Measurements from ENCODE around the gene C18orf54. TPM values are rescaled to one million over a fixed set of nuclear protein-coding genes. Genes with fewer than 3 reads are reported as not detected.

Gene C18orf54
- total and polyA plus RNA-seq, 2 donors (not counting 3 experiments of a cell fraction or from before 2014, with no cell fraction given), result 4.2 to 21.4 TPM

GRCh38 chr18:54423831-54424230 is 66.1 kb downstream of the C18orf54 start:
- no peak overlapping the region for H3K4me3 ChIP-seq (replicated peaks in 1 of 3; ENCODE audit: insufficient read depth in 1 of 3, low read depth in 1 of 3, low read length in 3 of 3)
- H3K27me3 ChIP-seq (ENCODE audit: control insufficient read depth in 2 of 2, insufficient read depth in 2 of 2, low read length in 2 of 2), result peaks cover 3 to 11% of the 10 kb centered on the region in 2 experiments
- H3K9ac ChIP-seq (replicated peaks; ENCODE audit: extremely low read depth, insufficient read depth, low read length), result no peak overlapping the region
- FAIRE-seq (no peak), DNase-seq (ENCODE audit: low read depth, low spot score) (no peak)
- ChIA-PET CTCF (interaction anchor here (1.9 kb wide), 1 partner anchor 12 kb away, joined by 6 read pairs; no protein-coding TSS in a partner anchor), POLR2A (no interaction called here)
- intact Hi-C loops (cut with micrococcal nuclease), result no loop called here
- no peaks in the 10 kb centered on the region for H3K36me3 ChIP-seq (ENCODE audit: control insufficient read depth in 2 of 2, extremely low read depth in 1 of 2, insufficient read depth in 2 of 2, low read length in 2 of 2)
- TF ChIP-seq POLR2AphosphoS5 (IDR thresholded peaks at IDR 0.05; ENCODE audit: insufficient read depth, low read depth, low read length) (no peak), MAX (IDR thresholded peaks at IDR 0.05; ENCODE audit: insufficient read depth, insufficient read length) (no peak), CTCF (IDR thresholded peaks at IDR 0.05; ENCODE audit: extremely low read depth in 1 of 2, insufficient read depth in 1 of 2, low read depth in 1 of 2, low read length in 2 of 2) (no peak), MYC (IDR thresholded peaks at IDR 0.05; ENCODE audit: low read depth, low read length) (no peak), POLR2A (IDR thresholded peaks at IDR 0.05; ENCODE audit: low read depth, low read length) (no peak), EZH2 (IDR thresholded peaks at IDR 0.05; ENCODE audit: borderline replicate concordance, low read depth, low read length, severe bottlenecking) (no peak), JUN (IDR thresholded peaks at IDR 0.05; ENCODE audit: borderline replicate concordance, insufficient read depth, insufficient read length, low read depth) (no peak), FOS (IDR thresholded peaks at IDR 0.05; ENCODE audit: borderline replicate concordance, insufficient read depth, low read length) (no peak), GATA2 (IDR thresholded peaks at IDR 0.05; ENCODE audit: insufficient read depth, insufficient read length, low read depth, low read length) (no peak)
- no peaks in the 10 kb centered on the region for H4K20me1 ChIP-seq (replicated peaks; ENCODE audit: control insufficient read depth, extremely low read depth, insufficient read depth, low read length)
- dilution Hi-C loops (cut with MboI; ENCODE audit: extremely low pct_ligation_motif_present, low sequenced_read_pairs), result no loop called here
- no peaks in the 10 kb centered on the region for H3K9me1 ChIP-seq (replicated peaks; ENCODE audit: control insufficient read depth, extremely low read depth, insufficient read depth, low read length)
- no peaks in the 10 kb centered on the region for H3K9me3 ChIP-seq (replicated peaks; ENCODE audit: control insufficient read depth, insufficient read depth, low read length)
- no peak overlapping the region for H3K4me2 ChIP-seq (ENCODE audit: insufficient read depth, low read length)
- no peaks in the 10 kb centered on the region for H3K79me2 ChIP-seq (ENCODE audit: control insufficient read depth, insufficient read depth, low read length)
- H3K27ac ChIP-seq (ENCODE audit: insufficient read depth, low read depth, low read length), result no peak overlapping the region
- H2AFZ ChIP-seq (ENCODE audit: low read depth, low read length), result no peak overlapping the region
- no TSS peak for BruUV-seq (replicated peaks)
- H3K4me1 ChIP-seq (ENCODE audit: control insufficient read depth, extremely low read depth, insufficient read depth, low read length), result no peaks in the 10 kb centered on the region

All from endothelial cell of umbilical vein (primary cell).